Lower lobe of right lung (tissue), 2 donors: Measurements from ENCODE around the gene ZNF664. TPM values are rescaled to one million over a fixed set of nuclear protein-coding genes. Genes with fewer than 3 reads are reported as not detected.

ENCODE experiments used
- ATAC-seq, 2 donors: fragments of 200-7000 bp; cut with Tn5 transposase; one replicate each; pipeline ENCODE4 v1.9.1; 2020 to 2022; ENCODE audit warnings: mild to moderate bottlenecking in 2 of 2, moderate library complexity in 2 of 2
- DNase-seq: peaks from one replicate; pipeline ENCODE4 v3.0.0-alpha.2; 2020
- H3K27ac ChIP-seq: fragments of 200-600 bp; one replicate; pipeline ENCODE4 v1.8.0; 2022
- H3K27me3 ChIP-seq: fragments of 200-600 bp; one replicate; pipeline ENCODE4 v1.8.0; 2022; ENCODE audit warnings: low read depth
- H3K36me3 ChIP-seq: fragments of 200-600 bp; one replicate; pipeline ENCODE4 v1.8.0; 2022; ENCODE audit warnings: mild to moderate bottlenecking
- H3K4me1 ChIP-seq: fragments of 200-600 bp; one replicate; pipeline ENCODE4 v1.8.0; 2022
- H3K4me3 ChIP-seq: fragments of 200-600 bp; one replicate; pipeline ENCODE4 v1.8.0; 2022; ENCODE audit warnings: mild to moderate bottlenecking
- H3K9me3 ChIP-seq: fragments of 200-600 bp; one replicate; pipeline ENCODE4 v1.8.0; 2022
- intact Hi-C: fragments of 100-400 bp; cut with DNase I; formaldehyde crosslinking; loops from one replicate; pipeline ENCODE4 v1.11.0; 2022
- total RNA-seq: library from RNA; stranded (reverse); fragmentation: NEBNext Ultra II Directional; extraction: Animal tissue kit (Norgen Biotek cat#: 25700); gene quantifications from one replicate; pipeline ENCODE4 v1.2.1, GENCODE V29; 2021
- TF ChIP-seq, protein P1 (sequence below): fragments of 200-600 bp; IDR thresholded peaks from one replicate; pipeline ENCODE4 v1.8.0; 2022; ENCODE audit warnings: antibody characterized with exemption, mild to moderate bottlenecking
- donor health status: DM: no; HTN: yes; CAD: no; lungs with severe emphysema.

The ZNF664 gene
- total RNA-seq, 1 donor from 2014 or later, result 84.2 TPM

DNA sequence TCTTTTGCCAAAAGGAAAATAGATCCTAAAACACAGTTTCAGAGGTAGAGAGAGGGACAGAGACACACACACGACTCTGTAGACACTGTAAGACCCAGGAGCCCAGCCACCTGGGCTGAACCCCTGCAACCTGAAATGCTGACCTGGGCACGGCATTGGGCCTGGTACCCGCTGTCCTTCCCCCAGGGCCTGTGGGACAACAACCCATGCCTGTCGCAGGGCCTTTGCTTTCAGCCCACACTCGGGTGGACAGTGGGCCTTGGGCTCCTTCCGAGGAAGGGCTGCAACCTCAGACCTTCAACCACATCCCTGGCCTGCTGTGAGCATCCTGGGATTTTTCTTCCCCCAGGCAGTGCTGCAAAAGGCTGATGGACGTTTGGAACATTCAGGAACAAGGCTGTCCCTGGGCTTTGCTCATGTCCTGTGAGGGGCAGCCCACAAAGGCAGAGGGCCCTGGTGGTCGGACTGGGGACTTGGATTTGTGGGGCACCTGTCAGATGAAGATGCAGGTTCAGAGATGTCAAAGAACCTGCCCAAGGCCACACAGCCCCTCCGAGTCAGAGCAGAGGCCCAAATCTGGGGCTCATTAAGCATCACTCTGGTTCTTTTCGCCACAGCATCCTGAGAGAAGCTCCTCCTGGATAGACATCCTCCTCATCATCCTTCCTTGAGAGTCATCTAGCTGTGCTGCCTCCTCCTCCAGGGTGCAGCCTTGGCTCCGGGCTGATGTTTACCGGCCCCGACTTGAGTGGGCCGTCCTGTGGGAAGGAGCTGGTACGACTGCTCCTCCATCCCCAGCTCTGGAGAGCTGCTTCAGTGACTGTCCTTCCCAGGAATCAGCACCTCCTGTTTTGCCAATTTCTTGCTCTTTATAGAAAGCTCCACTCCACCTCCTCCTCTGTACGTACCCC lies 33.0 kb upstream of the ZNF664 start:
- Histone ChIP-seq H3K27ac (no peak overlapping the region), H3K4me3 (no peak overlapping the region), H3K27me3 (no peaks in the 10 kb centered on the region), H3K36me3 (peaks cover 50% of the 10 kb centered on the region), H3K4me1 (peaks cover 33% of the 10 kb centered on the region), H3K9me3 (no peaks in the 10 kb centered on the region)
- intact Hi-C loops, result no loop called here
- no peak for ATAC-seq
- TF ChIP-seq, protein P1, sequence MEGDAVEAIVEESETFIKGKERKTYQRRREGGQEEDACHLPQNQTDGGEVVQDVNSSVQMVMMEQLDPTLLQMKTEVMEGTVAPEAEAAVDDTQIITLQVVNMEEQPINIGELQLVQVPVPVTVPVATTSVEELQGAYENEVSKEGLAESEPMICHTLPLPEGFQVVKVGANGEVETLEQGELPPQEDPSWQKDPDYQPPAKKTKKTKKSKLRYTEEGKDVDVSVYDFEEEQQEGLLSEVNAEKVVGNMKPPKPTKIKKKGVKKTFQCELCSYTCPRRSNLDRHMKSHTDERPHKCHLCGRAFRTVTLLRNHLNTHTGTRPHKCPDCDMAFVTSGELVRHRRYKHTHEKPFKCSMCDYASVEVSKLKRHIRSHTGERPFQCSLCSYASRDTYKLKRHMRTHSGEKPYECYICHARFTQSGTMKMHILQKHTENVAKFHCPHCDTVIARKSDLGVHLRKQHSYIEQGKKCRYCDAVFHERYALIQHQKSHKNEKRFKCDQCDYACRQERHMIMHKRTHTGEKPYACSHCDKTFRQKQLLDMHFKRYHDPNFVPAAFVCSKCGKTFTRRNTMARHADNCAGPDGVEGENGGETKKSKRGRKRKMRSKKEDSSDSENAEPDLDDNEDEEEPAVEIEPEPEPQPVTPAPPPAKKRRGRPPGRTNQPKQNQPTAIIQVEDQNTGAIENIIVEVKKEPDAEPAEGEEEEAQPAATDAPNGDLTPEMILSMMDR, result no peak
- DNase-seq, result no peak

DNA sequence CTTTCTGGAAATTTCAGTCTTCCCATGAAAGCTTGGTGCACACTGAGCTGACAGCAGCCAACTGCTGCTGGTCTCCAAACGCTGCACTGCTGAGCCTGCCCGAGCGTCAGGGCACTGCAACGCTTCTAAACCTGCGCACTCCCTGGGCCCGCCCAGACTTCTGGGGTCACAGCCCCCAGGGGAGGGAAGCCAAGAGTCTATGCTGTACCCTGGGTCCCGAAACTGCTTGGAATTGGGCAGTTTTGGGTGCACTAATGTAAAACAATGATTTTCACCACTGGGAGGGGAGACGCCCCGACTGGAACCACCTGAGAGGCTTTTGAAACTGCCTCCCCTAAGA lies 32.4 kb upstream of the ZNF664 start:
- Histone ChIP-seq H3K4me1 (peaks cover 34% of the 10 kb centered on the region), H3K9me3 (no peaks in the 10 kb centered on the region), H3K36me3 (peaks cover 56% of the 10 kb centered on the region), H3K27ac (no peak overlapping the region), H3K4me3 (no peak overlapping the region), H3K27me3 (no peaks in the 10 kb centered on the region)
- ATAC-seq (no peak), DNase-seq (no peak)
- intact Hi-C loops, result no loop called here
- TF ChIP-seq, protein P1, result no peak

DNA sequence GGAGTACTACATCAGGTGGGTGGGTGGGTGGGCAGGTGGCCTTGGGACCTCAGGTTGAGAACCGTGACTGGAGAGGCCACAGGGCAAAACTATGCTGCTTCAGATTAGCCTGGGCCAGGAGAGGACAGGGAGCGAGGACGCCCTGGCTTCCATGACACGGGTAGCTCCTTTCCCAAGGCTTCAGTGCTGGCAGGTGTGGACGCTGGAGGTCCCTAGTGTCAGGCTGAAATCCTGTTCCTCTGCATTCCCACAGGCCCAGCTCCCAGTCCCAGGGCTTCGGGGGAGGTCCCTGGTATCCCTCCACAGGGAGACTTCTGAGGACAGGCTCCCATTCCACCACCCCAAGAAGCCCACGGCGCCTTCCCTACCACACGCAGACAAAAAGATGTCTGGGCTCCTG lies 32.0 kb upstream of the ZNF664 start:
- peaks cover 34% of the 10 kb centered on the region for H3K4me1 ChIP-seq
- TF ChIP-seq, protein P1, result no peak
- H3K36me3 ChIP-seq, result peaks cover 54% of the 10 kb centered on the region
- no peak overlapping the region for H3K4me3 ChIP-seq
- no peak for DNase-seq
- H3K27me3 ChIP-seq, result no peaks in the 10 kb centered on the region
- intact Hi-C loops, result no loop called here
- peak overlapping the region; percentile 18 for H3K27ac ChIP-seq
- H3K9me3 ChIP-seq, result no peaks in the 10 kb centered on the region
- no peak for ATAC-seq

DNA sequence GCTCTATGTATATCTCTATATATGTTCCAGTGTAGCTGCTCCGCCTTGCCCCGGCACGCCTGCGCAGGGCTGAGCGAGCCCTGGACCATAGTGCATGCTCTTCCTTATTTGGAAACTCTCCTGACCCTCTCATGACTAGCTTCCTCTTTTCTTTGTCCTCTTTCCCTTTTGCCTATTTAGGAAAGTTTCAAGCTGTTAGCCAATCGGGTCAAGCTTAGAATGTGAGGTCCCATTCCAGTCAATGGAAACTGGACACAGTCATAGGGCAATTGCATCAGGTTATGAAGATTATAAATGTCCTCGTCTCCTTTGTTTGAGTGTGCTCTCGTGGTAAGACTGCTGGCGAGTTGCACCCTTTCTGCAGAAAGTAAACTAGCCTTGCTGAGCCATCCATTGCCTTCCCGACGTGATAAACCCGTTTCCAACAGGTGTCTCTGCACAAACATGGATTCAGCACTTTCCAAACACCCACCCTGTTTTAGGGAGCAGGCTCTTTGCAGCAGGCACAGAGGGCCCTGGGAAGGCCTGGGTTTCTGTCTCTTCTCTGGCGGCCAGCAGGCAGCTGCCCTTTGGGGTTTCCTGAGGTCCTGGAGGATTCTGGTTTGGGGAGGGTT lies 31.3 kb upstream of the ZNF664 start:
- DNase-seq, result no peak

DNA sequence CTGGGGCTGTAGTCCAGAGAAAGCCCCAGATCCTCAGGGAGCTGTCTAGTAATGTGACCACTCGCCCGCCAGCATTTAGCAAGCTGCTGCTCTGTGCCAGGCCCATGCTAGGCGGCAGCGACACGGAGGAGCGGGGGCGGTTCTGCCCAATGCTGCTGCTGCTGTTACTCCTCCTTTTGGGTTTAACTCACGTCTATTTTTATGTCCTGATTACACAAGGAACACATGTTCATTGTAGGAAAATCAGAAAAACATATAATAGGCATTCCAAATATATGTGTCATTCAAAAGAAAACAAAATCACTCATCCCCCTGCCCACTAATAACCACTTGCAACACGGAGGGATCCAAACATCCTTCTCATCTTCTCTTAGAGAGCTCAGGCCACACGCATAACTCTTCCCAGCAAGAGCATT lies 30.8 kb upstream of the ZNF664 start:
- H3K4me3 ChIP-seq, result no peak overlapping the region
- no peaks in the 10 kb centered on the region for H3K9me3 ChIP-seq
- H3K27me3 ChIP-seq, result no peaks in the 10 kb centered on the region
- DNase-seq (no peak), ATAC-seq (no peak)
- no peak overlapping the region for H3K27ac ChIP-seq
- H3K36me3 ChIP-seq, result peaks cover 43% of the 10 kb centered on the region
- intact Hi-C loops, result no loop called here
- peaks cover 36% of the 10 kb centered on the region for H3K4me1 ChIP-seq
- TF ChIP-seq, protein P1, result no peak

More for the DNA sequence above, 31.3 kb upstream of the ZNF664 start:
- TF ChIP-seq, protein P1, result no peak
- H3K27me3 ChIP-seq, result no peaks in the 10 kb centered on the region
- H3K4me1 ChIP-seq, result peaks cover 36% of the 10 kb centered on the region
- H3K4me3 ChIP-seq, result no peak overlapping the region
- no peaks in the 10 kb centered on the region for H3K9me3 ChIP-seq
- peak in 1 of 2 donors; percentile 24 for ATAC-seq
- intact Hi-C loops, result no loop called here
- peaks cover 48% of the 10 kb centered on the region for H3K36me3 ChIP-seq
- H3K27ac ChIP-seq, result no peak overlapping the region
